HL-60 (cell line): ENCODE results near the gene RHOU.

Experiments used
- CTCF ChIP-seq: IDR thresholded peaks from one replicate; pipeline ENCODE4 v1.5.1; 2011; ENCODE audit warnings: low read length, control low read depth, inconsistent platforms; ENCODE audit not compliant: insufficient read depth
- GABPA ChIP-seq: IDR thresholded peaks from 2 replicates; pipeline ENCODE4 v1.6.1; 2012; ENCODE audit warnings: low read depth
- POLR2AphosphoS5 ChIP-seq: IDR thresholded peaks from 2 replicates; pipeline ENCODE4 v1.6.1; 2012; ENCODE audit warnings: low read depth
- REST ChIP-seq: IDR thresholded peaks from 2 replicates; pipeline ENCODE4 v1.6.1; 2012; ENCODE audit warnings: low read depth; ENCODE audit not compliant: insufficient replicate concordance
- SPI1 ChIP-seq: IDR thresholded peaks from 2 replicates; pipeline ENCODE4 v1.6.1; 2012; ENCODE audit warnings: low read depth, mild to moderate bottlenecking, borderline replicate concordance

GRCh38 chr1:228781161-228781808 is 46.0 kb downstream of the RHOU start:
- TF ChIP-seq POLR2AphosphoS5 (no peak), CTCF (no peak), SPI1 (no peak), REST (no peak), GABPA (no peak)
